ENCODE data around the gene TAF1B.

Gene TAF1B

GRCh38 chr2:9937258-9937657, 94.0 kb downstream of the TAF1B start:
- no peak overlapping the region for H3K4me3 ChIP-seq (ENCODE audit: low read depth, low read length)
- no peak for TF ChIP-seq CTCF (IDR thresholded peaks at IDR 0.05; ENCODE audit: low read depth, low read length)

- no peak for TF ChIP-seq CTCF (IDR thresholded peaks at IDR 0.05; ENCODE audit: low read depth, low read length)
Measured at GRCh38 chr2:9937968-9938367, 94.7 kb downstream of the TAF1B start.

DNA sequence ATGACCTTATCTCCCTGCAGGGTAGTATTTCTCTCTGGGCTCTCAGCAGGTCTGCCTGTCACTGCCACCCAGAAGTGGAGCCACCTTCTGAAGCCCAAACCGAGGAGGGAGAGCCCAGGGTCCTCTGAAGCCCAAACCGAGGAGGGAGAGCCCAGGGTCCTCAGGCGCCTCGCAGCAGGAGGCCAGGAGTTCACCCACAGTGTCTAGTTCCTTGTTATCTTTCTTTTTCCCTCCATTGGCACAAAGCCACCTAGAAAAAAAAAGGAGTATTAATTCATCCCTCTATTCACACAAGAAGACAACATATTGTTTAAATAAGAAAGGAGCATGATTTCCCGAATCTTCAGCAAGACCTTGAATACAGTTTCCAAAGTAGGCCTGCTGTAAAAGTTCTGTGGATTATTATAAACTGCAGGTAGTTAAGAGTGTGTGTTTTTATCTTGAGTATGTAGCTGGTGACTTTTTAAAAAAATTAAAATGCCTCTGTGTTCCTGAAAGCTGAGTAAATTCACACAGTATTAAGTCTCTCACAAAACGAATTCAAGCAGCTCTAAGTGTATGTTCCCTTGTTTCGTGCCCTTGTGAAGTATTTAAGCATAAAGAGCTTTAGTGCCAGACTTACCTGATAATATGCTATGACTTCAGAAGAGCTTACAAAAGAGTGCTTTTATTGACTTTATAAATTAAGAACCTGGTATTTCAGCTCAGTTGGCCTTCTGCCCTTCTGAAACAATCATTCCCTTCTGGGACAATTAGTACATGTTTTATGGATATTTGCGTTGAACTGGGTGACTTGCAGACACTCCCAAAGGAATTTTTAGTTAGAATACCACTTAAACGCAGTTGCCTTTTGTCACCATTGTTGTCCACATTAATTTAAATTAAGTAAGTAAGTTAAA, 96.6 kb downstream of the TAF1B start:
- H3K4me3 ChIP-seq (ENCODE audit: low read depth, low read length): no peak overlapping the region
- TF ChIP-seq CTCF (IDR thresholded peaks at IDR 0.05; ENCODE audit: low read depth, low read length): no peak

More at GRCh38 chr2:9937968-9938367, 94.7 kb downstream of the TAF1B start:
- H3K4me3 ChIP-seq (ENCODE audit: low read depth, low read length): no peak overlapping the region

- no peak overlapping the region for H3K4me3 ChIP-seq (ENCODE audit: low read depth, low read length)
- TF ChIP-seq CTCF (IDR thresholded peaks at IDR 0.05; ENCODE audit: low read depth, low read length): no peak
Measured at GRCh38 chr2:9941196-9941995, 98.1 kb downstream of the TAF1B start.

GRCh38 chr2:9941996-9942390, 98.7 kb downstream of the TAF1B start:
- H3K4me3 ChIP-seq (ENCODE audit: low read depth, low read length): no peak overlapping the region
- TF ChIP-seq CTCF (IDR thresholded peaks at IDR 0.05; ENCODE audit: low read depth, low read length): no peak

DNA sequence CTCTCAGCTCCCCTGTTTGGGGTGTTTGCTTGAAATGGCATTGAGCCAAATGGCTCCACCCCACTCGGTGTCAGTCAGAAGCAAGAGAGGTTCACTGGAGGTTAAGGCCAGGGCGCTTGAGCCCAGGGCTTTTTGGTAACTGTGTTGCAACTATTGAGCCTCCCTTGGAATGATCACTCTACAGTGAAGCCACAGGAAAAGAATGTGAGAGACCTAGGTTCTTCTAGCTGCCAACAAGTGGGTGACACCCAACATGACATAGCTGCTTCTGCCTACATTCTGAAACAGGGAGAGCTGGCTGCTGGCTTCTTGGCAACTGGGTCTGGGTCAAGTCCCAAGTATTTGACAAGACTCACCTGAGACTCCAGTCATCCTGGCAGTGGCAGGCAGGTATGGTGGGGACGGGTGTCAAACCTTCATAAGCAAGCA, 101.1 kb downstream of the TAF1B start:
- TF ChIP-seq CTCF (IDR thresholded peaks at IDR 0.05; ENCODE audit: low read depth, low read length): no peak
- H3K4me3 ChIP-seq (ENCODE audit: low read depth, low read length): no peak overlapping the region

- H3K4me3 ChIP-seq (ENCODE audit: low read depth, low read length): no peak overlapping the region
- TF ChIP-seq CTCF (IDR thresholded peaks at IDR 0.05; ENCODE audit: low read depth, low read length): no peak
Measured at GRCh38 chr2:9945596-9945995, 102.3 kb downstream of the TAF1B start.
